Endodermal cell (in vitro differentiated cells): Measurements from ENCODE around the gene RAB34. TPM values are rescaled to one million over a fixed set of nuclear protein-coding genes. Genes with fewer than 3 reads are reported as not detected.

ENCODE experiments used
- DNase-seq: peaks from one replicate; pipeline ENCODE4 v3.0.0-alpha.2; 2017
- H3K27ac ChIP-seq: 2 replicates; pipeline ENCODE4 v1.5.1; 2013; ENCODE audit warnings: mild to moderate bottlenecking, low read depth, low read length, moderate library complexity
- H3K27me3 ChIP-seq: 2 replicates; pipeline ENCODE4 v1.6.1; 2013; ENCODE audit warnings: mild to moderate bottlenecking, low read length, moderate library complexity; ENCODE audit not compliant: insufficient read depth, control insufficient read depth, poor library complexity, severe bottlenecking
- H3K36me3 ChIP-seq: 2 replicates; pipeline ENCODE4 v1.7.0; 2013; ENCODE audit warnings: mild to moderate bottlenecking, low read length, moderate library complexity; ENCODE audit not compliant: control insufficient read depth, insufficient read depth
- H3K4me1 ChIP-seq: one replicate; pipeline ENCODE4 v1.7.0; 2013; ENCODE audit warnings: low read length; ENCODE audit not compliant: control insufficient read depth, insufficient read depth
- H3K4me3 ChIP-seq: 2 replicates; pipeline ENCODE4 v1.5.1; 2013; ENCODE audit warnings: mild to moderate bottlenecking, low read length, moderate library complexity
- H3K9ac ChIP-seq: 2 replicates; pipeline ENCODE4 v1.6.1; 2013; ENCODE audit warnings: mild to moderate bottlenecking, low read length, moderate library complexity; ENCODE audit not compliant: poor library complexity, severe bottlenecking; ENCODE audit errors: extremely low read depth
- H3K9me3 ChIP-seq: 2 replicates; pipeline ENCODE4 v1.6.1; 2013; ENCODE audit warnings: mild to moderate bottlenecking, low read length, moderate library complexity; ENCODE audit not compliant: control insufficient read depth
- H3K27ac Mint-ChIP-seq: 2 replicates; pipeline ENCODE4 v1.8.0; 2020; ENCODE audit warnings: mixed read lengths
- H3K27me3 Mint-ChIP-seq: 2 replicates; pipeline ENCODE4 v1.8.0; 2021; ENCODE audit warnings: mild to moderate bottlenecking, mixed read lengths; ENCODE audit not compliant: insufficient read depth
- H3K36me3 Mint-ChIP-seq: 2 replicates; pipeline ENCODE4 v1.8.0; 2020; ENCODE audit warnings: low read depth, mixed read lengths
- H3K4me1 Mint-ChIP-seq: 2 replicates; pipeline ENCODE4 v1.8.0; 2020; ENCODE audit warnings: mixed read lengths
- H3K4me3 Mint-ChIP-seq: 2 replicates; pipeline ENCODE4 v1.8.0; 2020; ENCODE audit warnings: mild to moderate bottlenecking, moderate library complexity, mixed read lengths
- H3K9me3 Mint-ChIP-seq: 2 replicates; pipeline ENCODE4 v1.8.0; 2020; ENCODE audit warnings: mild to moderate bottlenecking, mixed read lengths
- CTCF ChIP-seq: fragments of 200-600 bp; sonication (generic); conservative IDR thresholded peaks from 2 replicates; pipeline ENCODE4 v1.5.0; 2021; ENCODE audit warnings: antibody characterized with exemption, mild to moderate bottlenecking
- WGBS, 2 experiments: methylation state at CpG; one replicate each; pipeline versions ENCODE4 v1.1.5 to v1.1.7; 2013; ENCODE audit warnings: missing lambda C conversion rate in 2 of 2, mixed read lengths in 1 of 2; ENCODE audit not compliant: insufficient coverage in 1 of 2, insufficient read length in 1 of 2; 5-methylcytosine and 5-hydroxymethylcytosine counted together
- total RNA-seq, 2 donors: library from RNA; stranded (reverse); fragmentation: NEBNext Ultra II Directional in 1 of 2; extraction: Animal tissue kit (Norgen Biotek cat#: 25700) in 1 of 2; gene quantifications; 2 replicates in 1 of 2; 3 replicates in 1 of 2; pipeline ENCODE4 v1.2.1, GENCODE V29; 2021

The RAB34 gene
- total RNA-seq, 2 donors from 2014 or later: 111 to 112 TPM

- no peaks in the 10 kb centered on the region for H3K27me3 ChIP-seq
- no peak overlapping the region for H3K9ac ChIP-seq
- no peak overlapping the region for H3K27ac ChIP-seq
- no peak overlapping the region for H3K27ac Mint-ChIP-seq
- no peaks in the 10 kb centered on the region for H3K9me3 Mint-ChIP-seq
- H3K36me3 ChIP-seq: peaks cover 57% of the 10 kb centered on the region
- H3K36me3 Mint-ChIP-seq: peaks cover 57% of the 10 kb centered on the region
- DNase-seq: peak; percentile 55
- H3K4me1 ChIP-seq: peaks cover under 1% of the 10 kb centered on the region
- 90 to 94% methylated on average over 5 to 7 of the region's 7 CpGs for WGBS, 2 experiments
- no peaks in the 10 kb centered on the region for H3K9me3 ChIP-seq
- H3K4me3 Mint-ChIP-seq: no peak overlapping the region
- H3K27me3 Mint-ChIP-seq: no peaks in the 10 kb centered on the region
- H3K4me1 Mint-ChIP-seq: no peaks in the 10 kb centered on the region
- no peak for TF ChIP-seq CTCF
- H3K4me3 ChIP-seq: no peak overlapping the region
These were observed 37.8 kb upstream of the RAB34 start for GRCh38 chr17:28755486-28755885.

GRCh38 chr17:28751600-28752366 lies 34.1 kb upstream of the RAB34 start:
- Mint-ChIP-seq H3K9me3 (no peaks in the 10 kb centered on the region), H3K27ac (no peak overlapping the region), H3K4me1 (no peaks in the 10 kb centered on the region), H3K36me3 (peaks cover 47% of the 10 kb centered on the region), H3K4me3 (no peak overlapping the region), H3K27me3 (no peaks in the 10 kb centered on the region)
- H3K27me3 ChIP-seq: no peaks in the 10 kb centered on the region
- peaks cover 3% of the 10 kb centered on the region for H3K4me1 ChIP-seq
- no peaks in the 10 kb centered on the region for H3K9me3 ChIP-seq
- peak; percentile 57 for DNase-seq
- no peak overlapping the region for H3K9ac ChIP-seq
- TF ChIP-seq CTCF: no peak
- H3K36me3 ChIP-seq: peaks cover 59% of the 10 kb centered on the region
- no peak overlapping the region for H3K27ac ChIP-seq
- 92 to 97% methylated on average over 8 to 9 of the region's 10 CpGs for WGBS, 2 experiments
- H3K4me3 ChIP-seq: no peak overlapping the region

GRCh38 chr17:28750178-28751047 lies 32.7 kb upstream of the RAB34 start:
- peak; percentile 99 for TF ChIP-seq CTCF
- no peaks in the 10 kb centered on the region for H3K27me3 Mint-ChIP-seq
- H3K27me3 ChIP-seq: no peaks in the 10 kb centered on the region
- H3K36me3 Mint-ChIP-seq: peaks cover 49% of the 10 kb centered on the region
- no peaks in the 10 kb centered on the region for H3K9me3 Mint-ChIP-seq
- no peak overlapping the region for H3K4me3 ChIP-seq
- peaks cover 12% of the 10 kb centered on the region for H3K4me1 ChIP-seq
- H3K36me3 ChIP-seq: peaks cover 68% of the 10 kb centered on the region
- peaks cover 7% of the 10 kb centered on the region for H3K4me1 Mint-ChIP-seq
- H3K27ac ChIP-seq: no peak overlapping the region
- H3K27ac Mint-ChIP-seq: peak overlapping the region; percentile 82
- no peaks in the 10 kb centered on the region for H3K9me3 ChIP-seq
- WGBS, 2 experiments: 56 to 60% methylated on average over 16 to 20 of the region's 20 CpGs
- no peak overlapping the region for H3K4me3 Mint-ChIP-seq
- DNase-seq: peak; percentile 99
- H3K9ac ChIP-seq: no peak overlapping the region
